ENCODE data around the gene PSMG3. TPM values are rescaled to one million over a fixed set of nuclear protein-coding genes. Genes with fewer than 3 reads are reported as not detected.
A peak's percentile ranks its signal among the peaks of the same experiment; 100 is the strongest.
"Not testable (repeated sequence)": the region's sequence is repeated elsewhere in the genome, so short reads cannot be mapped to it uniquely, and the experiment has no call there.

The PSMG3 gene
- total RNA-seq, 1 donor from 2014 or later = 35.2 TPM

DNA sequence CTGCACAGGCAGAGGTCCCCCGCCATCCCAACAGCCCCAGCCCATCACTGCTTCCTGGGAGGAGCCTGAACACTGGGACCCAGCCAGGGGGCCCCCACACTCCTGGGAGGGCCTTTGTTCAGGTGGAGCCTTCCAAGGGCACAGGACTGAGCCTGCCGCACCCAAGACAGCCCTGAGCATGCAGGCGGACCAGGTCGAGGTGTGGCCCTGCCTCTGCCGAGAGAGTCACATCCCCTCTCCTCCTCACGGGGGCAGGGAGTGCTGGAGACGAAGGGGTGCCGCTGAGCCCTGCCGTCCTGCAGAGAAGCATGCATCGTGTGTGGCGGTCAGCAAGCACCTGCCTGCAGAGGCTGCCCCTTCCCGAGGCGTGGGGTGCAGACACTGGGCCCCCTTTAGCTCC lies 46.6 kb downstream of the PSMG3 start:
- Mint-ChIP-seq H3K9me3 (peaks cover 5% of the 10 kb centered on the region), H3K27me3 (peaks cover 19% of the 10 kb centered on the region), H3K4me1 (ENCODE audit: unreplicated experiment) (peaks cover 5% of the 10 kb centered on the region), H3K27ac (no peak overlapping the region), H3K36me3 (no peaks in the 10 kb centered on the region), H3K4me3 (no peak overlapping the region)
- TF ChIP-seq, protein P1, sequence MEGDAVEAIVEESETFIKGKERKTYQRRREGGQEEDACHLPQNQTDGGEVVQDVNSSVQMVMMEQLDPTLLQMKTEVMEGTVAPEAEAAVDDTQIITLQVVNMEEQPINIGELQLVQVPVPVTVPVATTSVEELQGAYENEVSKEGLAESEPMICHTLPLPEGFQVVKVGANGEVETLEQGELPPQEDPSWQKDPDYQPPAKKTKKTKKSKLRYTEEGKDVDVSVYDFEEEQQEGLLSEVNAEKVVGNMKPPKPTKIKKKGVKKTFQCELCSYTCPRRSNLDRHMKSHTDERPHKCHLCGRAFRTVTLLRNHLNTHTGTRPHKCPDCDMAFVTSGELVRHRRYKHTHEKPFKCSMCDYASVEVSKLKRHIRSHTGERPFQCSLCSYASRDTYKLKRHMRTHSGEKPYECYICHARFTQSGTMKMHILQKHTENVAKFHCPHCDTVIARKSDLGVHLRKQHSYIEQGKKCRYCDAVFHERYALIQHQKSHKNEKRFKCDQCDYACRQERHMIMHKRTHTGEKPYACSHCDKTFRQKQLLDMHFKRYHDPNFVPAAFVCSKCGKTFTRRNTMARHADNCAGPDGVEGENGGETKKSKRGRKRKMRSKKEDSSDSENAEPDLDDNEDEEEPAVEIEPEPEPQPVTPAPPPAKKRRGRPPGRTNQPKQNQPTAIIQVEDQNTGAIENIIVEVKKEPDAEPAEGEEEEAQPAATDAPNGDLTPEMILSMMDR (conservative IDR thresholded peaks at IDR 0.05) = no peak
- DNase-seq (ENCODE audit: extremely low spot score, unreplicated experiment) = no peak

DNA sequence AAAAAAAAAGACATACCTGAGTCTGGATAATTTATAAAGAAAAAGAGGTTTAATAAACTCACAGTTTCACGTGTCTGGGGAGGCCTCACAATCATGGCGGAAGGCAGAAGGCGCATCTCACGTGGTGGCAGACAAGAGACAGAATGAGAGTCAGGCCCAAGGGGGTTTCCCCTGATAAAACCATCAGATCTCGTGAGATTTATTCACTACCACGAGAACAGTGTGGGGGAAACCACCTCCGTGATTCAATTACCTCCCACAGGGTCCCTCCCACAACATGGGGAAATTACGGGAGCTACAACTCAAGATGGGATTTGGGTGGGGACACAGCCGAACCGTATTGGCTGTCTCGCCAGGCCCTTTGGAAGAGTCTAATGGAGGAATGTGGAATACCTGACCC lies 48.4 kb downstream of the PSMG3 start:
- Mint-ChIP-seq H3K27me3 (peaks cover 13% of the 10 kb centered on the region), H3K9me3 (peaks cover 5% of the 10 kb centered on the region), H3K27ac (no peak overlapping the region), H3K4me3 (no peak overlapping the region), H3K36me3 (no peaks in the 10 kb centered on the region), H3K4me1 (ENCODE audit: unreplicated experiment) (no peaks in the 10 kb centered on the region)
- TF ChIP-seq, protein P1 (conservative IDR thresholded peaks at IDR 0.05) = no peak
- DNase-seq (ENCODE audit: extremely low spot score, unreplicated experiment) = no peak

DNA sequence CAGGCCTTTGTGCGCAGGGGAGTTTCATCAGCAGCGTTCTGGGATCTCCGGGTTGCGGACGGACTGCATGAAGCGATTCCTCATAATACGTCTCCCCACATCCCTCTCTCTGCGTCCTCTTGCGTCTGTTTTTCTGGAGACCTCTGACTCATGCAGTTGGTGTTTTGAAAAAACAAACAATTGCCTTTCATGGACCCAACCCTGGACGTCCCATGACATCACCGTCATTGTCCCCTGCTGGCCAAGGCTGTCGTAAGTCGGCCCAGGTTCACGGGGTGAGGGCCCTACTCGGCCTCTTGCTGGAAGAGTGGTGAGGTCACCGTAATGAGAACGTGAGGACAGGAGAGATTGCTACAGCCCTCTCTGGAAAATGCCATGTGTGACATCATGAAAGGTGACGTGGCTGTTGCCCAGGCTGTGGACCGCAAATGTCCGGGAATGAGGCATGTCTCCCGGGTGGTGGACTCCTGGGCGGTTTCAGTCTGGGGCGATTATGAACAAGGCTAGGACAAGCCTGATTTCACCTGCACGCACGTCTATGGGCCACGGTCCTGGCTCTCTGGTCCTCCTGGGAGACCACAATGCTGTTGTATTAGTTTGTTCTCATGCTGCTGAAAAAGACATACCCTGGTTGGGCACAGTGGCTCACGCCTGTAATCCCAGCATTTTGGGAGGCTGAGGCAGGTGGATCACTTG lies 49.1 kb downstream of the PSMG3 start:
- peaks cover 5% of the 10 kb centered on the region for H3K9me3 Mint-ChIP-seq
- no peaks in the 10 kb centered on the region for H3K4me1 Mint-ChIP-seq (ENCODE audit: unreplicated experiment)
- H3K4me3 Mint-ChIP-seq = no peak overlapping the region
- H3K36me3 Mint-ChIP-seq = no peaks in the 10 kb centered on the region
- peak overlapping the region; percentile 22 for H3K27ac Mint-ChIP-seq
- H3K27me3 Mint-ChIP-seq = peaks cover 10% of the 10 kb centered on the region
- no peak for DNase-seq (ENCODE audit: extremely low spot score, unreplicated experiment)
- TF ChIP-seq, protein P1 (conservative IDR thresholded peaks at IDR 0.05) = no peak

GRCh38 chr7:1519322-1519922 lies 50.4 kb downstream of the PSMG3 start:
- not testable (repeated sequence) for H3K36me3 Mint-ChIP-seq; H3K4me3 Mint-ChIP-seq; H3K4me1 Mint-ChIP-seq (ENCODE audit: unreplicated experiment); H3K9me3 Mint-ChIP-seq; DNase-seq (ENCODE audit: extremely low spot score, unreplicated experiment); H3K27ac Mint-ChIP-seq; H3K27me3 Mint-ChIP-seq

Other genes with a start within 250 kb of the PSMG3 start
- gene MICALL2, start 110.6 kb downstream of the PSMG3 start, total RNA-seq (ENCODE audit: low replicate concordance) = 5.6 and 12.3 TPM in 2 replicates
- gene INTS1, start 65.6 kb downstream of the PSMG3 start, total RNA-seq (ENCODE audit: low replicate concordance) = 112 and 134 TPM in 2 replicates
- gene MAFK, start 39.3 kb downstream of the PSMG3 start, total RNA-seq (ENCODE audit: low replicate concordance) = 8.2 and 19.9 TPM in 2 replicates
- 6.6 and 7.6 TPM in 2 replicates for gene TMEM184A, start 13.8 kb downstream of the PSMG3 start, total RNA-seq (ENCODE audit: low replicate concordance)
- gene ELFN1, start 100.2 kb upstream of the PSMG3 start, total RNA-seq (ENCODE audit: low replicate concordance) = 5.7 and 5.8 TPM in 2 replicates